Psoas muscle (tissue), 8 donors: Measurements from ENCODE around the gene TENT4B. TPM values are rescaled to one million over a fixed set of nuclear protein-coding genes. Genes with fewer than 3 reads are reported as not detected.

Experiments used
- ATAC-seq, 4 donors: fragments of 200-7000 bp; cut with Tn5 transposase; one replicate each; pipeline ENCODE4 v1.9.1; 2020; ENCODE audit warnings: moderate library complexity in 3 of 4, mild to moderate bottlenecking in 2 of 4
- DNase-seq, 2 donors: peaks; one replicate each; pipeline ENCODE4 v3.0.0-alpha.2; 2020
- H3K27ac ChIP-seq: fragments of 200-600 bp; one replicate; pipeline ENCODE4 v1.8.0; 2022
- H3K27me3 ChIP-seq, 3 donors: fragments of 200-600 bp in 1 of 3; one replicate each; pipeline versions ENCODE4 v1.6.1 to v1.8.0; 2013 to 2022; ENCODE audit warnings: low read length in 2 of 3, mild to moderate bottlenecking in 2 of 3, moderate library complexity in 1 of 3; ENCODE audit not compliant: insufficient read depth in 3 of 3
- H3K36me3 ChIP-seq, 2 donors: fragments of 200-600 bp in 1 of 2; one replicate each; pipeline versions ENCODE4 v1.6.1 to v1.8.0; 2013 to 2022; ENCODE audit warnings: low read depth in 1 of 2, mild to moderate bottlenecking in 1 of 2, moderate library complexity in 1 of 2; ENCODE audit not compliant: insufficient read depth in 1 of 2
- H3K4me1 ChIP-seq: fragments of 200-600 bp; one replicate; pipeline ENCODE4 v1.8.0; 2022
- H3K4me3 ChIP-seq: fragments of 200-600 bp; one replicate; pipeline ENCODE4 v1.8.0; 2022; ENCODE audit warnings: mild to moderate bottlenecking
- H3K9me3 ChIP-seq: fragments of 200-600 bp; one replicate; pipeline ENCODE4 v1.8.0; 2022
- CTCF ChIP-seq: fragments of 200-600 bp; IDR thresholded peaks from one replicate; pipeline ENCODE4 v1.8.0; 2022; ENCODE audit warnings: antibody characterized with exemption
- WGBS, 3 donors: extraction: QIAGEN DNeasy Blood & Tissue Kit; methylation state at CpG; one replicate each; pipeline versions ENCODE4 v1.1.6 to v1.1.7; 2013; 5-methylcytosine and 5-hydroxymethylcytosine counted together
- intact Hi-C, 2 donors: fragments of 100-400 bp; cut with DNase I; formaldehyde crosslinking; loops; one replicate each; pipeline versions ENCODE4 v1.11.0 to v1.14.2; 2022
- polyA plus RNA-seq, 3 donors: library from polyadenylated mRNA; stranded (reverse); fragments of 200-250 nt; gene quantifications; one replicate each; pipeline ENCODE4 v1.2.3, GENCODE V29; 2013
- total RNA-seq, 4 donors: library from RNA; stranded (reverse); fragmentation: NEBNext Ultra II Directional in 2 of 4; extraction: Animal tissue kit (Norgen Biotek cat#: 25700) in 2 of 4; gene quantifications; one replicate each; pipeline versions ENCODE4 v1.2.1 to v1.2.4, GENCODE V29; 2021 to 2023
- donor health status: healthy with polysubstance abuse.
- donor health status: DM: no; HTN: no; CAD: no; lungs with moderate emphysema.
- donor health status: Bipolar disorder and iron deficiency.
- donor health status: healthy.
- donor health status: DM: yes; HTN: yes; CAD: no.
- donor health status: DM: no; HTN: no; CAD: no.
- donor health status: DM: no; HTN: no; CAD: no.
- donor health status: DM: yes; HTN: yes; CAD: no.

TENT4B gene
- total and polyA plus RNA-seq, 7 donors: 3.5 to 9.7 (median 7.1) TPM

DNA sequence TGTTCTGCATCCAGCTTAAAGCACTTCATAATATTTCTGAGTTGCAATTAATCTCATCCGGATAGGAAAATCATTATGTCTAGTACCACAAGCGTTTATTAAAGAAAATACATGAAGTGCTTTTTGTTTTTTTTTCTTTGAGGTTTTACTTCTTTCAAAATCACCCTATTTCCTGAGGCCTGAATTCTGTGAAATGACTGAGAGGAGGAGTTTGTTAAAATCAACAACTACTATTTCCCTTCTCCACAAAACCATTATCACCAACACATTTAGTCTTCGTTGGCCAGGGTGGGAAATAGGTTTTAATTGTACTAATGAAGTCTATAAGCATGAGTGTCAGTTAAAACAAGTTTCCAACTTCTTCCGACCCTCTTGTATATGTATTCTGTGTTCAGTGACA lies 62.6 kb downstream of the TENT4B start:
- no peak for TF ChIP-seq CTCF
- intact Hi-C loops: loop anchor here (5.0 to 10.0 kb wide), 4 partner anchors 109 to 449 kb away; partner anchors contain the start of gene BRD7 (in 1 of the 2)
- Histone ChIP-seq H3K27me3 (no peaks in the 10 kb centered on the region), H3K9me3 (no peaks in the 10 kb centered on the region), H3K4me3 (no peak overlapping the region), H3K36me3 (peaks cover 0 to 75% of the 10 kb centered on the region in 2 donors), H3K27ac (no peak overlapping the region), H3K4me1 (peaks cover 4% of the 10 kb centered on the region)
- no peak for DNase-seq
- 89 to 92% (median 91%) methylated on average over 4 of the region's 4 CpGs for WGBS, 3 donors
- ATAC-seq: no peak

DNA sequence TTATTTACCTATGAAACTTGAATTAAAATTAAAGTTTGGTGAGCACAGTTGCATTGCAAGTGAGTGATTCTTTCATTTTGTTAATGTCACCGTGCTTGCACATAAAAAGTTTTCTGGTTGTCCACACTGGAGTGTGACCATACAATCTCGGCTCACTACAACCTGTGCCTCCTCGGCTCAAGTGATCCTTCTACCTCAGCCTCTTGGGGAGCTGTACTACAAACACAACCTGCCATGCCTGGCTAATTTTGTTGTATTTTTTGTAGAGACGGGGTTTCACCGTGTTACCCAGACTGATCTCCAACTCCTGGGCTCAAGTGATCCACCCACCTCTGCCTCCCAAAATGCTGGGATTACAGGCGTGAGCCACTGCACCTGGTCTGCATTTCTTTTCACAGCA lies 63.1 kb downstream of the TENT4B start:
- Histone ChIP-seq H3K27me3 (no peaks in the 10 kb centered on the region), H3K36me3 (peaks cover 0 to 78% of the 10 kb centered on the region in 2 donors), H3K9me3 (no peaks in the 10 kb centered on the region), H3K27ac (no peak overlapping the region), H3K4me3 (no peak overlapping the region), H3K4me1 (no peaks in the 10 kb centered on the region)
- intact Hi-C loops: loop anchor here (5.0 to 10.0 kb wide), 4 partner anchors 109 to 449 kb away; partner anchors contain the start of gene BRD7 (in 1 of the 2)
- DNase-seq (no peak), ATAC-seq (no peak)
- WGBS, 3 donors: 79 to 91% (median 87%) methylated on average over 6 of the region's 6 CpGs
- no peak for TF ChIP-seq CTCF

DNA sequence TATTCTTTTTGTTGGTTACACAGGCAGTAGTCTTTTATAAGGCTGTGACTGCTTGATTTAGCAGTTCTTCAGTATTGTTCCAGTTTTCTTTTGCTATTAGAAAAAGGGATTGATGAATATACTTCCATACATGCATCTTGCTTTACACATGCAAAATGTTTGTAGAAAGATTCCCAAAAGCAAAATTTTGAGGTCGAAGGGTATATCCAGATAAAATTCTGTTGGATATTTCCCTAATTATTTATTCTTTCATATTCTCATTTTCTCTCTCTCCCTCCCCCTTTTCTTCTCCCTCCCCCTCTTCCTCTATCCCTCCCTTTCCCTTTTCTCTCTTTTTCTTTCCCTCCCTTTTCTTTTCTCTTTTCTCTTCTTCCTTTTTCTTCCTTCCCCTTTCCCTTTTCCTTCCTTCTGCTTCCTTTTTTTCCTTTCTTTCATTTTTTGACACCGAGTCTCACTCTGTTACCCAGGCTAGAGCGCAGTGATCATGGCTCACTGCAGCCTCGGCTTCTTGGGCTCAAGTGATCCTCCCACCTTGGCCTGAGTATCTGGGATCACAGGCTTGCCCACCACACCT lies 66.4 kb downstream of the TENT4B start:
- H3K36me3 ChIP-seq: peaks cover 0 to 89% of the 10 kb centered on the region in 2 donors
- intact Hi-C loops: loop anchor here (5.0 to 10.0 kb wide), 4 partner anchors 105 to 445 kb away; partner anchors contain the start of gene BRD7 (in 1 of the 2)

GRCh38 chr16:50224286-50224685 lies 71.2 kb downstream of the TENT4B start:
- intact Hi-C loops: no loop called here
- Histone ChIP-seq H3K4me3 (no peak overlapping the region), H3K36me3 (peaks cover 4 to 89% of the 10 kb centered on the region in 2 donors), H3K27ac (no peak overlapping the region), H3K27me3 (no peaks in the 10 kb centered on the region), H3K9me3 (no peaks in the 10 kb centered on the region), H3K4me1 (no peaks in the 10 kb centered on the region)
- no peak for TF ChIP-seq CTCF
- WGBS, 3 donors: 91 to 96% (median 91%) methylated on average over 3 of the region's 3 CpGs
- DNase-seq (no peak), ATAC-seq (no peak)

More for the DNA sequence above, 66.4 kb downstream of the TENT4B start:
- H3K27me3 ChIP-seq: no peaks in the 10 kb centered on the region
- H3K4me1 ChIP-seq: no peaks in the 10 kb centered on the region
- TF ChIP-seq CTCF: no peak
- no peak for ATAC-seq
- H3K4me3 ChIP-seq: no peak overlapping the region
- no peak overlapping the region for H3K27ac ChIP-seq
- H3K9me3 ChIP-seq: no peaks in the 10 kb centered on the region
- no peak for DNase-seq
- WGBS, 3 donors: 95 to 97% (median 95%) methylated on average over 4 of the region's 4 CpGs

- H3K36me3 ChIP-seq: peaks cover 4 to 91% of the 10 kb centered on the region in 2 donors
- DNase-seq (no peak), ATAC-seq (no peak)
- 86 to 94% (median 91%) methylated on average over 3 of the region's 3 CpGs for WGBS, 3 donors
- intact Hi-C loops: no loop called here
- no peaks in the 10 kb centered on the region for H3K9me3 ChIP-seq
- no peak for TF ChIP-seq CTCF
- no peaks in the 10 kb centered on the region for H3K27me3 ChIP-seq
- no peaks in the 10 kb centered on the region for H3K4me1 ChIP-seq
- no peak overlapping the region for H3K27ac ChIP-seq
- H3K4me3 ChIP-seq: no peak overlapping the region
Observed at GRCh38 chr16:50227120-50227519, 74.0 kb downstream of the TENT4B start.
